PFSK-1 (cell line): ENCODE results near the gene NOS1.

ENCODE experiments used
- FOXP2 ChIP-seq: optimal IDR thresholded peaks from 2 replicates; pipeline ENCODE3; 2011; ENCODE audit warnings: borderline replicate concordance, control low read depth, inconsistent platforms; ENCODE audit not compliant: insufficient read depth; ENCODE audit errors: extremely low read length, extremely low read depth
- POLR2AphosphoS5 ChIP-seq: IDR thresholded peaks from 2 replicates; pipeline ENCODE4 v1.6.1; 2012; ENCODE audit warnings: low read depth, mild to moderate bottlenecking, control low read depth, low read length, moderate library complexity
- SIN3A ChIP-seq: IDR thresholded peaks from 2 replicates; pipeline ENCODE4 v1.6.1; 2012; ENCODE audit warnings: mild to moderate bottlenecking, low read length, moderate library complexity, borderline replicate concordance; ENCODE audit not compliant: insufficient read depth
- TAF1 ChIP-seq: IDR thresholded peaks from 2 replicates; pipeline ENCODE4 v1.6.1; 2012; ENCODE audit warnings: low read length, control low read depth, borderline replicate concordance; ENCODE audit not compliant: insufficient read depth
- TF ChIP-seq, protein P1 (sequence below), 2 experiments: IDR thresholded peaks; 2 replicates each; pipeline versions ENCODE4 v1.6.1 to v1.8.0; 2011 to 2012; ENCODE audit warnings: low read depth in 2 of 2, low read length in 2 of 2, control low read depth in 1 of 2, inconsistent platforms in 1 of 2, mild to moderate bottlenecking in 1 of 2, moderate library complexity in 1 of 2; ENCODE audit not compliant: insufficient read depth in 1 of 2

The NOS1 gene

DNA sequence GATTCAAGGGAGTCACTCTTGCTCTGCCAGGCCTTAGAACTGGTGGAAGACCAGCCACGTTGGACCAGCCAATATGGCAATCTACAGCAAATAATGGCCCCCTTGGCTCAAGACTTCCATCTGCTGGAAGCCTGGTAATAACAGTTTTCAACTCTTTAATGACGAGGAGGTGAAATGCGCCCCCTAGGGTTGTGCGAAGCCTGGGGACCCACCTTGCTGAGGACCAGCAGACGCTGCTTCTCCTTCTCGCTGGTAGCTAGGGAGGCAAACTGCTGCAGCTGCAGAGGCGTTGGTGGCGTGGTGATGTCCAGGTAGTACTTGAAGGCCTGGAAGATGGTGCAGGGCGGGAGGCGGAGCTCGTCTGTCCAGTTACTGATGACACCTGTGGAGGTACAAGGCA, 129.7 kb downstream of the NOS1 start:
- TF ChIP-seq TAF1 (no peak), FOXP2 (no peak), POLR2AphosphoS5 (no peak), SIN3A (no peak)

DNA sequence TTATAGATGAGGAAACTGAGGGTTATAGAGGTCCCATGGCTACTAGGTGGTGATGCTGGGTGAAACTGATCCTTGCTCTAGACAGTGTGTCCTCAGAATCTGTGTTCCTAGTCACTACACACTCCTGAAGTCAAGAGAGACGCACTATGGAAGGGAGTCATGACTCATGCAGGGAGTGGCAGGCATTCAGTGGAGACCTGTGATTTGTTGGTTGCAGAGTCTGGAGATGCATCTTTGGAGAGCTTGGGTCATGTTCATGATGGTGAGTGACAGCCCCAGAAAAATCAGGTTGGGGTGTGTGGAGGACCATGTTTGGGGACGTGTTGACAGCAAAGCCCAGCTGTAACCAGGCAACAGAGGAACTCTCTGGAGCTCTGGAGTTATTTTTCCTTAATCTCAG, 133.2 kb downstream of the NOS1 start:
- no peak for TF ChIP-seq FOXP2
- no peak for TF ChIP-seq TAF1
- TF ChIP-seq SIN3A: no peak
- no peak for TF ChIP-seq POLR2AphosphoS5
- TF ChIP-seq, protein P1, sequence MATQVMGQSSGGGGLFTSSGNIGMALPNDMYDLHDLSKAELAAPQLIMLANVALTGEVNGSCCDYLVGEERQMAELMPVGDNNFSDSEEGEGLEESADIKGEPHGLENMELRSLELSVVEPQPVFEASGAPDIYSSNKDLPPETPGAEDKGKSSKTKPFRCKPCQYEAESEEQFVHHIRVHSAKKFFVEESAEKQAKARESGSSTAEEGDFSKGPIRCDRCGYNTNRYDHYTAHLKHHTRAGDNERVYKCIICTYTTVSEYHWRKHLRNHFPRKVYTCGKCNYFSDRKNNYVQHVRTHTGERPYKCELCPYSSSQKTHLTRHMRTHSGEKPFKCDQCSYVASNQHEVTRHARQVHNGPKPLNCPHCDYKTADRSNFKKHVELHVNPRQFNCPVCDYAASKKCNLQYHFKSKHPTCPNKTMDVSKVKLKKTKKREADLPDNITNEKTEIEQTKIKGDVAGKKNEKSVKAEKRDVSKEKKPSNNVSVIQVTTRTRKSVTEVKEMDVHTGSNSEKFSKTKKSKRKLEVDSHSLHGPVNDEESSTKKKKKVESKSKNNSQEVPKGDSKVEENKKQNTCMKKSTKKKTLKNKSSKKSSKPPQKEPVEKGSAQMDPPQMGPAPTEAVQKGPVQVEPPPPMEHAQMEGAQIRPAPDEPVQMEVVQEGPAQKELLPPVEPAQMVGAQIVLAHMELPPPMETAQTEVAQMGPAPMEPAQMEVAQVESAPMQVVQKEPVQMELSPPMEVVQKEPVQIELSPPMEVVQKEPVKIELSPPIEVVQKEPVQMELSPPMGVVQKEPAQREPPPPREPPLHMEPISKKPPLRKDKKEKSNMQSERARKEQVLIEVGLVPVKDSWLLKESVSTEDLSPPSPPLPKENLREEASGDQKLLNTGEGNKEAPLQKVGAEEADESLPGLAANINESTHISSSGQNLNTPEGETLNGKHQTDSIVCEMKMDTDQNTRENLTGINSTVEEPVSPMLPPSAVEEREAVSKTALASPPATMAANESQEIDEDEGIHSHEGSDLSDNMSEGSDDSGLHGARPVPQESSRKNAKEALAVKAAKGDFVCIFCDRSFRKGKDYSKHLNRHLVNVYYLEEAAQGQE (IDR thresholded peaks at IDR 0.05; ENCODE audit: insufficient read depth in 1 of 2, low read depth in 2 of 2, low read length in 2 of 2): no peak

DNA sequence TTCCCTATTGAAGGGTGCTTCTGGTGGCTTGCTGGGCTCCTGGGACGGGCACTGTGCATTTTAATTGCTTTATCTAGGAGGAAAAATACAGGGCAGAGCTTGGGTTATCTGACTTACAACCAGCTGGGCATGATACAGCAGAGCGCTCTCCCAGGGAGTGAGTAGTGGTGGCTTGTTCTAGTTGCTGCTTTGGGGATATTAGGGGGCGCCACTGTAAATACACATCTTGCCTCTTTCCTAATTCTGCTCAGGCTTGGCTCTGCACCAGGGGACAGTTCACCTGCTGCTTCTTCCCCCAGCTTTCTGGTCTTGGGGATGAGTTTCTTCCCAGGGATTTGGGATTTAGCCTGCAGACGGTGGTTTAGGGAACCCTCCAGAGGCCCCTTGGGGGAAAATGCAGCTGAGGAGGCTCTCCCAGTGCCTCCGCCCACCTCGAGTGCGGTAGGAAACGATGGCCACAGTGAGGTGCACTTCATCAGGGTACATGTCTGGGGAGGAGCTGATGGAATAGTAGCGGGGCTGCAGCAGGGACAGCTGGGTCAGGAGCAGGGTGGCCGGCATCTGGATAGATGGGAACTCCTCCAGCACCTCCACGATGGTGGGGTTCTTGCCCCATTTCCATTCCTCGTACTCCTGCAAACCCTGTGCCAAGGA, 134.3 kb downstream of the NOS1 start:
- TF ChIP-seq POLR2AphosphoS5: no peak
- no peak for TF ChIP-seq SIN3A
- TF ChIP-seq, protein P1 (IDR thresholded peaks at IDR 0.05; ENCODE audit: insufficient read depth in 1 of 2, low read depth in 2 of 2, low read length in 2 of 2): no peak
- TF ChIP-seq TAF1: no peak
- TF ChIP-seq FOXP2: no peak

DNA sequence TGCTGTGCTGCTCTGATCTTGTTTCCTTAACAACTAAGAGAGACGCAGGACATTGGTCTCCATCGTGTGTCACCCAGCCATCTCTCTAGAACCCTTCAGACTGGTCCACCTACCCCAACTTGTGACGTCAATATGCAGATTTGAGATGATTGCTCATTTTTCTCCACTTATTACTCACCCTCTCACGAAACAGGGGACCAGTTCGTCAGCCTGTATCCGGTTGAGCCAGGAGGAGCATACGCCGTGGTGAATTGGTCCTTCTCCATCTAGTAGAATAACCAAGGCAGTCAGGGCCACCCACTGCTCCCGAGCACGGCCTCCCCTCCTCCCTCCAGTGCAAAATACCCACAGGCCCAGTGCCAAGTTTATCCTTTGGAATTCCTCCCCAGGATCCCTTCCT, 134.9 kb downstream of the NOS1 start:
- no peak for TF ChIP-seq SIN3A
- TF ChIP-seq FOXP2: no peak
- TF ChIP-seq, protein P1 (IDR thresholded peaks at IDR 0.05; ENCODE audit: insufficient read depth in 1 of 2, low read depth in 2 of 2, low read length in 2 of 2): no peak
- TF ChIP-seq POLR2AphosphoS5: no peak
- TF ChIP-seq TAF1: no peak

DNA sequence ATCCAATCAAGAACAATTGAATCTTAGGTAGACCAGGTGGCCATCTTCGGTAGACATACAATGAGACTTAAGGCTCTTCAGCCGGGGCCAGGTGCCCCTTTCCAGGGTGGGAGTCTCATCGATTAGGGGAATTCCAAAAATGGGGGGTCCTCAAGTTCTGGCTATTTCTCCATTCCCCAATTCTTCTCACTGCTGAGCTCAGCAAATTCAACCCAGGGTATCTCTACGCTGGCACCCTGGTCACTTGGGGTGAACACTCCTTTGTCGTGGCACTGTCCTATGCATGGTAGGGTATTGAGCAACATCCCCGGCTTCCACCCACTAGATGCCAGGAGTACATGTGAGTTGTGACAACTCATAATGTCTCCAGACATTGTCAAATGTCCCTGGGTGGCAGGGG, 136.2 kb downstream of the NOS1 start:
- no peak for TF ChIP-seq POLR2AphosphoS5
- TF ChIP-seq, protein P1 (IDR thresholded peaks at IDR 0.05; ENCODE audit: insufficient read depth in 1 of 2, low read depth in 2 of 2, low read length in 2 of 2): no peak
- TF ChIP-seq FOXP2: no peak
- no peak for TF ChIP-seq TAF1
- TF ChIP-seq SIN3A: no peak
